Neutrophil (primary cell): ENCODE measurements around the gene ZNF219.
A peak's percentile ranks its signal among the peaks of the same experiment; 100 is the strongest.

Source experiments
- H3K27ac ChIP-seq: fragments of 200-600 bp; sonication (generic); 2 replicates; pipeline ENCODE4 v1.5.1; 2016; ENCODE audit warnings: mild to moderate bottlenecking, moderate library complexity
- H3K27me3 ChIP-seq: fragments of 200-600 bp; sonication (generic); 2 replicates; pipeline ENCODE4 v1.6.0; 2016; ENCODE audit warnings: mild to moderate bottlenecking
- H3K36me3 ChIP-seq: fragments of 200-600 bp; sonication (generic); 2 replicates; pipeline ENCODE4 v1.5.1; 2017
- H3K4me1 ChIP-seq, 2 experiments: fragments of 200-600 bp in 1 of 2; sonication (generic) in 1 of 2; 1 replicate in 1 of 2; 2 replicates in 1 of 2; pipeline versions ENCODE4 v1.5.1 to v1.6.1; 2013 to 2016; ENCODE audit warnings: low read depth in 1 of 2, low read length in 1 of 2, mild to moderate bottlenecking in 1 of 2, moderate library complexity in 1 of 2; ENCODE audit not compliant: control insufficient read depth in 1 of 2, insufficient read depth in 1 of 2
- H3K4me3 ChIP-seq, 2 experiments: fragments of 200-600 bp in 1 of 2; sonication (generic) in 1 of 2; 1 replicate in 1 of 2; 2 replicates in 1 of 2; pipeline ENCODE4 v1.5.1; 2013 to 2016; ENCODE audit warnings: low read depth in 1 of 2, low read length in 1 of 2, mild to moderate bottlenecking in 1 of 2, moderate library complexity in 1 of 2
- H3K9me3 ChIP-seq: fragments of 200-600 bp; sonication (generic); 2 replicates; pipeline ENCODE4 v1.5.1; 2016
- TF ChIP-seq, protein P1 (sequence below): fragments of 200-600 bp; sonication (generic); IDR thresholded peaks from 2 replicates; pipeline ENCODE4 v1.5.1; 2016; ENCODE audit warnings: antibody characterized with exemption

The ZNF219 gene

DNA sequence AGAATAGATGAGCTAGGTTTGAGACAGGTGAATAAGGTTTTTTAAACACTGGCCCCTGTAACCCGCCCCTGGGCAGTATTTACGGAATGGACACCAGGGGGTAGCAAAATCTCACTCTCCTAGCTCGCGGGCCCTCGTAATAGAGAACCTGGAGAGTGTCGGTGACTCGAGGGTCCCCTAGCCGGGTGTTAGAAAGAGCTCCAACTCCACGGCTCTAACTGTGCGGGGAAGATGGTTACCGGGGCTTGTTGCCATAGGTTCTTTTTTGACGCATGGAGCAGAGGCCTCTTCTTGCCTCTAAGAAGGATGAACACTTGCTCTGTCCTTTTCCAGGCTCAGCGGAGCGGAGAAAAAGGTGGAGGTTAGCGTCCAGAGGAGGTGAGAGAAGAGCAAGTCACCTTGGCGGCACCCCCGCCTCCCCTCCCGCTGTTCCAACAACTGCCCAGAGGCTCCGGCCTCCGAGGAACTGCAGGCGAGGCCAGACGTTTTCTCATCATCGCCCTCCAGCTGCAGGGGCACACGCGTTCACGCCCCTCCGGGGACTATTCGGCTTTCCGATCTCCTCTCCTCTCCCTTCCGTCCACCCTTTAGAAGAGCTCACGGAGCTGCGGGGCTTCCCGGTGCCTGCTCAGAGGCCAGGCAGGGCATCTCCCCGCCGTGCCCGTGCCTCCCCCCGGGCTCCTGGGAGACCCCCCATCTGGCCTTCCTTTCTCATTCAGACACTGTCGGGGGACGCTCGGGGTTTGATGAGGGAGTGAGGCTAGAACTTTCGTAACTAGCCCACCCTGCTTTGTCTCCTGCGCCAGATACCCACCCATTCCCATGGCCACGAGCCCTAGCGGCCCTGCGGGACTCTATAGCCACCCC is 29.7 kb downstream of the ZNF219 start:
- H3K4me1 ChIP-seq, result peaks cover 38 to 41% of the 10 kb centered on the region in 2 experiments
- TF ChIP-seq, protein P1, sequence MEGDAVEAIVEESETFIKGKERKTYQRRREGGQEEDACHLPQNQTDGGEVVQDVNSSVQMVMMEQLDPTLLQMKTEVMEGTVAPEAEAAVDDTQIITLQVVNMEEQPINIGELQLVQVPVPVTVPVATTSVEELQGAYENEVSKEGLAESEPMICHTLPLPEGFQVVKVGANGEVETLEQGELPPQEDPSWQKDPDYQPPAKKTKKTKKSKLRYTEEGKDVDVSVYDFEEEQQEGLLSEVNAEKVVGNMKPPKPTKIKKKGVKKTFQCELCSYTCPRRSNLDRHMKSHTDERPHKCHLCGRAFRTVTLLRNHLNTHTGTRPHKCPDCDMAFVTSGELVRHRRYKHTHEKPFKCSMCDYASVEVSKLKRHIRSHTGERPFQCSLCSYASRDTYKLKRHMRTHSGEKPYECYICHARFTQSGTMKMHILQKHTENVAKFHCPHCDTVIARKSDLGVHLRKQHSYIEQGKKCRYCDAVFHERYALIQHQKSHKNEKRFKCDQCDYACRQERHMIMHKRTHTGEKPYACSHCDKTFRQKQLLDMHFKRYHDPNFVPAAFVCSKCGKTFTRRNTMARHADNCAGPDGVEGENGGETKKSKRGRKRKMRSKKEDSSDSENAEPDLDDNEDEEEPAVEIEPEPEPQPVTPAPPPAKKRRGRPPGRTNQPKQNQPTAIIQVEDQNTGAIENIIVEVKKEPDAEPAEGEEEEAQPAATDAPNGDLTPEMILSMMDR, result peak; percentile 76
- no peaks in the 10 kb centered on the region for H3K9me3 ChIP-seq
- no peaks in the 10 kb centered on the region for H3K36me3 ChIP-seq
- peaks cover 95% of the 10 kb centered on the region for H3K27me3 ChIP-seq
- peak overlapping the region; percentile 74 to 81 for H3K4me3 ChIP-seq
- peak overlapping the region; percentile 86 for H3K27ac ChIP-seq

DNA sequence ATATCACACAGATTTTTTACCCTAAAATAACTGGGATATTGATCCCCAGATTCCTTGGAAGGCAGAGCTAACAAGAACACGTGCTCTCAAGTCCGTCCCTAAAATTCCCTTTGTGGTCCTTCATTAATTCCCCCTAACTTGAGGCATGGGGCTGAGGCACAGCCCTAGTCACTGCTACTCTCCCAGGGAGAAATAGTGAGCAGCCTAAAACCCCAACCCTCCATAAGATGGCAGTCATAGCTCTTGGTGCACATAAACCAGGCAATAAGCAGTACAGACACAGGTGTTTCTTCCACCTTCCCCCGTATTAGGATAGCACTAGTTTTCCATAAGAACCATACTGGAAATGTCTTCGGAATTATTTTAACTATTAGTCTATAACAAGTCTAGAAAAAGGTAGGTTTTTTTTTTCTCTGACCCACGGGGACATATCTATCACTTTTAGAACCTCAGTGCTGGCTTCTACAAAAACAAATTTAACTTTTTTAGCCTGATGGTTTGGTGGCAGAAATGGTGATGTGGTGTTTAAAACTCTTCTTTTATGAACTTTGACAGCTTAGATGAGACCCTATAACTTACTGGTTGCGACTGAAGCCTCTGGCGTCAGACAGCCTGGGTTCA is 31.5 kb downstream of the ZNF219 start:
- Histone ChIP-seq H3K9me3 (no peaks in the 10 kb centered on the region), H3K4me3 (no peak overlapping the region), H3K4me1 (peaks cover 32 to 34% of the 10 kb centered on the region in 2 experiments), H3K36me3 (no peaks in the 10 kb centered on the region), H3K27ac (no peak overlapping the region), H3K27me3 (peaks cover 96% of the 10 kb centered on the region)
- TF ChIP-seq, protein P1, result peak; percentile 20

- Histone ChIP-seq H3K27ac (no peak overlapping the region), H3K27me3 (peaks cover 82% of the 10 kb centered on the region), H3K4me3 (no peak overlapping the region), H3K4me1 (peaks cover 1 to 2% of the 10 kb centered on the region in 2 experiments), H3K9me3 (no peaks in the 10 kb centered on the region), H3K36me3 (no peaks in the 10 kb centered on the region)
- TF ChIP-seq, protein P1, result no peak
Measured at GRCh38 chr14:21063479-21063878, 35.0 kb downstream of the ZNF219 start.

DNA sequence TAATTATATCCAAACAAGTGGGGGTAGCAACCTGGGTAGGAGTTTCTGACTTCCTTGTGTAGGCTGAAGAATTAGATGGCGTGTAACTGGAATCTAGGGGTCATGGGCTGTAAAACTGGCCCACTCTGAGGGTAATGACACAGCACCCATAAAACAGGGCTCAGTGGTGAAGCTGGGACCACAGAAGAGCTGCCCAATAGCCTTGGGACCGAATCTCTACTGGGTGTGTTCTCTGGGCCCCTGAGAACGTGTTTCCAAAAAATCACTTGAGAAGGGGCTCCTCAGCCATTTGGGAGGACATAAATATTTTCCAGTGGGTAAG is 37.1 kb downstream of the ZNF219 start:
- no peaks in the 10 kb centered on the region for H3K4me1 ChIP-seq
- no peak overlapping the region for H3K4me3 ChIP-seq
- TF ChIP-seq, protein P1, result no peak
- no peaks in the 10 kb centered on the region for H3K9me3 ChIP-seq
- no peak overlapping the region for H3K27ac ChIP-seq
- H3K27me3 ChIP-seq, result peaks cover 62% of the 10 kb centered on the region
- no peaks in the 10 kb centered on the region for H3K36me3 ChIP-seq

DNA sequence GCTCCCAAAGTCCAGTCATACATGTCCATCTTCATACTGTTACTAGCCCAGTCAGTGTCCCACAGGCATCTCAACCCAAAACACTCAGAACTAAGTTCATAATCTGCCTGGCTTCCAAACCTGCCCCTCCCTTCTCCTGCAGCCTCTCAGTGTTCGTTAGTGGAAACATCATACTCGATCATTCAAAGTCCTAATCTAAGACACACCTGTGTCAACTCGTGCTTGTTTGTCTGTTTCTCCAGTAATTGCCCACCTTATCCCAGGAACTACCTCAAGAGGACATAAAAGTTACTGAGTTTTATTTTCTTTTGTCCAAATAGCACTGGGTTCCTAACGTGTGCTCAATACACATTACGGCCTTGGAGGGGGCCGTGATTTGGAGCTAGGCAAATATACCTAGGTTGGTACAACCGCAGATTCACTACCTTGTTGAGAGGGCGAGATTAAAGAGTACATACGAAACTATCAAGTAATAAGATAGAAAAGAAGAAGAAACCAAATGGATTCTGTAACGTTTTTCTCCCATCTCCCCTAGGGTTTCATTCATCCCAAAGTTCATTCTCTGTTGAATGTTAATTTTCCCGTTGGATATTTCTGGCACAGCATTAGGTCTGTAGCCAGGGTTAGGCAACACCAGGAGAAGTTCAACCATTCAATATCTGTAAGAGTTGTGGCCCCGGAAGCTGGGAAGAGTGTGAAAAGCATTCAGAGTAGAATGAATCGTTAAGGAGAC is 37.7 kb downstream of the ZNF219 start:
- Histone ChIP-seq H3K27me3 (peaks cover 57% of the 10 kb centered on the region), H3K9me3 (no peaks in the 10 kb centered on the region), H3K4me3 (no peak overlapping the region), H3K27ac (no peak overlapping the region), H3K36me3 (no peaks in the 10 kb centered on the region), H3K4me1 (no peaks in the 10 kb centered on the region)
- TF ChIP-seq, protein P1, result no peak
